HG03139 (cell line): ENCODE measurements around the gene GHR.
"Not testable (repeated sequence)": the region's sequence is repeated elsewhere in the genome, so short reads cannot be mapped to it uniquely, and the experiment has no call there.

ENCODE experiments used
- ATAC-seq: cut with Tn5 transposase; IDR thresholded peaks from one replicate; pipeline ENCODE4 v1.9.1; 2021; ENCODE audit not compliant: unreplicated experiment

GHR gene

GRCh38 chr5:42566652-42567295 is 143.5 kb downstream of the GHR start:
- no peak for ATAC-seq

GRCh38 chr5:42569325-42569724 is 146.1 kb downstream of the GHR start:
- ATAC-seq, result no peak

- no peak for ATAC-seq
These were observed 146.8 kb downstream of the GHR start for GRCh38 chr5:42569953-42570548.

GRCh38 chr5:42570966-42571960 is 148.0 kb downstream of the GHR start:
- ATAC-seq, result no peak

GRCh38 chr5:42572313-42572712 is 149.1 kb downstream of the GHR start:
- ATAC-seq, result no peak

GRCh38 chr5:42573386-42573785 is 150.1 kb downstream of the GHR start:
- no peak for ATAC-seq

- ATAC-seq, result not testable (repeated sequence)
These were observed 152.7 kb downstream of the GHR start for GRCh38 chr5:42575914-42576313.

GRCh38 chr5:42578901-42579300 is 155.7 kb downstream of the GHR start:
- not testable (repeated sequence) for ATAC-seq

GRCh38 chr5:42579320-42579719 is 156.1 kb downstream of the GHR start:
- ATAC-seq, result no peak

GRCh38 chr5:42581845-42582244 is 158.6 kb downstream of the GHR start:
- no peak for ATAC-seq

GRCh38 chr5:42582723-42583122 is 159.5 kb downstream of the GHR start:
- ATAC-seq, result no peak

GRCh38 chr5:42583322-42583721 is 160.1 kb downstream of the GHR start:
- no peak for ATAC-seq

GRCh38 chr5:42586625-42587024 is 163.4 kb downstream of the GHR start:
- no peak for ATAC-seq

GRCh38 chr5:42587096-42587723 is 164.0 kb downstream of the GHR start:
- no peak for ATAC-seq

- ATAC-seq, result no peak
These were observed 167.3 kb downstream of the GHR start for GRCh38 chr5:42590566-42590965.

GRCh38 chr5:42591015-42591414 is 167.8 kb downstream of the GHR start:
- no peak for ATAC-seq

- no peak for ATAC-seq
These were observed 169.3 kb downstream of the GHR start for GRCh38 chr5:42592401-42593140.

- ATAC-seq, result no peak
These were observed 170.4 kb downstream of the GHR start for GRCh38 chr5:42593591-42593990.

GRCh38 chr5:42595597-42595996 is 172.4 kb downstream of the GHR start:
- no peak for ATAC-seq

- no peak for ATAC-seq
These were observed 173.6 kb downstream of the GHR start for GRCh38 chr5:42596817-42597216.
